Adrenal gland (tissue), 12 donors: ENCODE data around the gene FRMD8. TPM values are rescaled to one million over a fixed set of nuclear protein-coding genes. Genes with fewer than 3 reads are reported as not detected.

Experiments
- DNase-seq, 7 donors: peaks; one replicate each; pipeline ENCODE4 v3.0.0-alpha.2; 2019 to 2020
- H3K27ac ChIP-seq, 5 donors: fragments of 200-600 bp; sonication (generic) in 4 of 5; 1 replicate in 3 of 5; 2 replicates in 2 of 5; pipeline versions ENCODE4 v1.5.1 to v1.8.0; 2016 to 2020; ENCODE audit warnings: mild to moderate bottlenecking in 1 of 5
- H3K27me3 ChIP-seq: fragments of 200-600 bp; 2 replicates; pipeline ENCODE4 v1.8.0; 2021
- H3K36me3 ChIP-seq, 2 donors: fragments of 200-600 bp; replicated peaks in 1 of 2; 1 replicate in 1 of 2; 2 replicates in 1 of 2; pipeline versions ENCODE4 v1.5.1 to v1.8.0; 2018 to 2022
- H3K4me1 ChIP-seq, 2 donors: fragments of 200-600 bp; replicated peaks in 1 of 2; 1 replicate in 1 of 2; 2 replicates in 1 of 2; pipeline versions ENCODE4 v1.5.1 to v1.8.0; 2018 to 2021
- H3K4me3 ChIP-seq, 4 donors: fragments of 200-600 bp; sonication (generic) in 3 of 4; one replicate each; pipeline ENCODE4 v1.5.1; 2016 to 2018
- H3K9me3 ChIP-seq, 3 donors: fragments of 200-600 bp; sonication (generic) in 1 of 3; replicated peaks in 1 of 3; 1 replicate in 2 of 3; 2 replicates in 1 of 3; pipeline versions ENCODE4 v1.5.1 to v1.8.0; 2016 to 2021
- CTCF ChIP-seq, 6 experiments: fragments of 450-650 bp in 4 of 6; fragments of 200-600 bp in 2 of 6; sonication (generic) in 1 of 6; IDR thresholded peaks; 1 replicate in 5 of 6; 2 replicates in 1 of 6; pipeline versions ENCODE4 v1.5.1 to v1.8.0; 2016 to 2021; ENCODE audit warnings: antibody characterized with exemption in 6 of 6, mild to moderate bottlenecking in 2 of 6, moderate library complexity in 1 of 6
- POLR2A ChIP-seq, 2 donors: fragments of 450-650 bp; IDR thresholded peaks; one replicate each; pipeline ENCODE4 v1.6.1; 2017; ENCODE audit warnings: antibody characterized with exemption in 2 of 2, mild to moderate bottlenecking in 2 of 2, moderate library complexity in 1 of 2
- WGBS, 4 donors: extraction: QIAGEN DNeasy Blood & Tissue Kit in 2 of 4; methylation state at CpG; one replicate each; pipeline versions ENCODE4 v1.1.5 to v1.1.7; 2013 to 2017; 5-methylcytosine and 5-hydroxymethylcytosine counted together
- intact Hi-C, 2 donors: fragments of 100-400 bp; cut with DNase I; formaldehyde crosslinking; loops; one replicate each; pipeline versions ENCODE4 v1.14.1 to v1.15.0; 2022 to 2023
- polyA plus RNA-seq, 3 donors: library from polyadenylated mRNA; stranded (reverse); fragments of 200-250 nt in 2 of 3; fragments of 350-450 nt in 1 of 3; fragmentation: Illumina TruSeq in 1 of 3; extraction: RNeasy Lipid Tissue Mini Kit (QIAGEN cat#74804) in 1 of 3; gene quantifications; one replicate each; pipeline ENCODE4 v1.2.3, GENCODE V29; 2013 to 2014
- total RNA-seq, 9 donors: library from RNA; depleted of rRNA in 4 of 9; stranded (reverse); fragments of >200 nt in 4 of 9; fragments of 120-200 nt in 1 of 9; fragmentation: NEBNext Ultra II Directional in 1 of 9; extraction: Animal tissue kit (Norgen Biotek cat#: 25700) in 1 of 9; gene quantifications; one replicate each; pipeline versions ENCODE4 v1.1.0 to v1.2.4, GENCODE V29; 2013 to 2023
- donor health status: healthy with polysubstance abuse.
- donor health status: Bipolar disorder and iron deficiency.
- donor health status: DM: yes; HTN: yes; CAD: no.
- donor health status: DM: no; HTN: no; CAD: no.
- donor health status: DM: no; HTN: no; CAD: no.
- donor health status: DM: yes; HTN: yes; CAD: no.

Gene FRMD8
- total and polyA plus RNA-seq, 12 donors: 5.3 to 52.1 (median 33.9) TPM

- 80 to 91% (median 81%) methylated on average over 5 of the region's 5 CpGs for WGBS, 4 donors
- Histone ChIP-seq H3K36me3 (peaks cover 0 to 58% of the 10 kb centered on the region in 2 donors), H3K4me1 (peaks cover 47 to 100% of the 10 kb centered on the region in 2 donors), H3K4me3 (peak overlapping the region in 1 of 4 donors; percentile 28), H3K27me3 (no peaks in the 10 kb centered on the region), H3K27ac (peak overlapping the region; percentile 39 to 100 (median 73)), H3K9me3 (no peaks in the 10 kb centered on the region)
- peak in 1 of 6 experiments; percentile 11 for TF ChIP-seq CTCF (IDR thresholded peaks at IDR 0.05)
- TF ChIP-seq POLR2A (IDR thresholded peaks at IDR 0.05): no peak
- peak in 4 of 7 donors; percentile 15 to 53 (median 34) for DNase-seq
- intact Hi-C loops: no loop called here
Measured at GRCh38 chr11:65434667-65435410, 48.4 kb downstream of the FRMD8 start.

GRCh38 chr11:65435411-65435931, 49.0 kb downstream of the FRMD8 start:
- Histone ChIP-seq H3K27ac (peak overlapping the region; percentile 39 to 100 (median 73)), H3K36me3 (peaks cover 0 to 58% of the 10 kb centered on the region in 2 donors), H3K4me1 (peaks cover 47 to 100% of the 10 kb centered on the region in 2 donors), H3K9me3 (no peaks in the 10 kb centered on the region), H3K27me3 (no peaks in the 10 kb centered on the region), H3K4me3 (peak overlapping the region in 1 of 4 donors; percentile 3)
- intact Hi-C loops: no loop called here
- TF ChIP-seq CTCF (IDR thresholded peaks at IDR 0.05) (no peak), POLR2A (IDR thresholded peaks at IDR 0.05) (no peak)
- peak in 5 of 7 donors; percentile 27 to 56 (median 43) for DNase-seq
- 78 to 92% (median 82%) methylated on average over 6 to 9 of the region's 9 CpGs for WGBS, 4 donors

- no peak overlapping the region for H3K4me3 ChIP-seq
- peak; percentile 43 to 74 (median 64) for DNase-seq
- no peaks in the 10 kb centered on the region for H3K9me3 ChIP-seq
- H3K36me3 ChIP-seq: peaks cover 0 to 58% of the 10 kb centered on the region in 2 donors
- TF ChIP-seq CTCF (IDR thresholded peaks at IDR 0.05): no peak
- no peak for TF ChIP-seq POLR2A (IDR thresholded peaks at IDR 0.05)
- H3K27me3 ChIP-seq: no peaks in the 10 kb centered on the region
- 79 to 90% (median 85%) methylated on average over 5 to 8 of the region's 8 CpGs for WGBS, 4 donors
- H3K4me1 ChIP-seq: peaks cover 47 to 100% of the 10 kb centered on the region in 2 donors
- H3K27ac ChIP-seq: peak overlapping the region; percentile 34 to 100 (median 73)
- intact Hi-C loops: no loop called here
Measured at GRCh38 chr11:65435981-65436411, 49.6 kb downstream of the FRMD8 start.

- Histone ChIP-seq H3K27ac (peak overlapping the region; percentile 34 to 100 (median 73)), H3K9me3 (no peaks in the 10 kb centered on the region), H3K27me3 (no peaks in the 10 kb centered on the region), H3K36me3 (peaks cover 0 to 58% of the 10 kb centered on the region in 2 donors), H3K4me1 (peaks cover 47 to 100% of the 10 kb centered on the region in 2 donors), H3K4me3 (no peak overlapping the region)
- intact Hi-C loops: no loop called here
- peak in 1 of 2 donors; percentile 33 for TF ChIP-seq POLR2A (IDR thresholded peaks at IDR 0.05)
- TF ChIP-seq CTCF (IDR thresholded peaks at IDR 0.05): no peak
- 71 to 76% (median 73%) methylated on average over 5 of the region's 5 CpGs for WGBS, 4 donors
- DNase-seq: peak; percentile 29 to 60 (median 49)
Measured at GRCh38 chr11:65436412-65437032, 50.1 kb downstream of the FRMD8 start.
